ENCODE data around the gene PLPP4.

PLPP4 gene

GRCh38 chr10:120527691-120528090 lies 70.7 kb downstream of the PLPP4 start:
- DNase-seq: no peak

GRCh38 chr10:120530699-120531098 lies 73.7 kb downstream of the PLPP4 start:
- DNase-seq: no peak

GRCh38 chr10:120538091-120538490 lies 81.1 kb downstream of the PLPP4 start:
- DNase-seq: peak; percentile 81 to 96

- no peak for DNase-seq
Measured at GRCh38 chr10:120539076-120539475, 82.0 kb downstream of the PLPP4 start.

GRCh38 chr10:120540486-120540885 lies 83.5 kb downstream of the PLPP4 start:
- DNase-seq: no peak

GRCh38 chr10:120541984-120542383 lies 85.0 kb downstream of the PLPP4 start:
- DNase-seq: no peak

GRCh38 chr10:120542591-120542990 lies 85.6 kb downstream of the PLPP4 start:
- DNase-seq: no peak

- peak; percentile 47 to 76 for DNase-seq
Measured at GRCh38 chr10:120543291-120543690, 86.3 kb downstream of the PLPP4 start.

GRCh38 chr10:120548210-120548609 lies 91.2 kb downstream of the PLPP4 start:
- DNase-seq: no peak

GRCh38 chr10:120552262-120552661 lies 95.2 kb downstream of the PLPP4 start:
- DNase-seq: no peak

GRCh38 chr10:120553911-120554310 lies 96.9 kb downstream of the PLPP4 start:
- DNase-seq: no peak

GRCh38 chr10:120555436-120555835 lies 98.4 kb downstream of the PLPP4 start:
- DNase-seq: no peak

GRCh38 chr10:120555842-120556532 lies 99.0 kb downstream of the PLPP4 start:
- no peak for DNase-seq

- DNase-seq: no peak
Measured at GRCh38 chr10:120557311-120557710, 100.3 kb downstream of the PLPP4 start.

- DNase-seq: no peak
Measured at GRCh38 chr10:120559800-120560199, 102.8 kb downstream of the PLPP4 start.

GRCh38 chr10:120562956-120563355 lies 105.9 kb downstream of the PLPP4 start:
- DNase-seq: no peak

- no peak for DNase-seq
Measured at GRCh38 chr10:120570418-120570817, 113.4 kb downstream of the PLPP4 start.

- DNase-seq: no peak
Measured at GRCh38 chr10:120571266-120571665, 114.2 kb downstream of the PLPP4 start.

- DNase-seq: no peak
Measured at GRCh38 chr10:120572307-120572706, 115.3 kb downstream of the PLPP4 start.

- DNase-seq: no peak
Measured at GRCh38 chr10:120573355-120573754, 116.3 kb downstream of the PLPP4 start.

- peak; percentile 19 to 82 for DNase-seq
Measured at GRCh38 chr10:120574981-120575380, 118.0 kb downstream of the PLPP4 start.

- DNase-seq: peak in 1 of 2 experiments; percentile 42
Measured at GRCh38 chr10:120575411-120575810, 118.4 kb downstream of the PLPP4 start.

- DNase-seq: no peak
Measured at GRCh38 chr10:120578134-120578533, 121.1 kb downstream of the PLPP4 start.

GRCh38 chr10:120578890-120579289 lies 121.9 kb downstream of the PLPP4 start:
- DNase-seq: no peak

Data from NCI-H446 (cell line).